Astrocyte (in vitro differentiated cells and primary cell): Measurements from ENCODE around the gene PLEKHA5.

ENCODE experiments used
- EZH2 ChIP-seq: IDR thresholded peaks from 2 replicates; pipeline ENCODE4 v1.6.1; 2012; ENCODE audit warnings: mild to moderate bottlenecking, low read length, inconsistent platforms; ENCODE audit not compliant: insufficient read depth
- TF ChIP-seq, protein P1 (sequence below): IDR thresholded peaks from 2 replicates; pipeline ENCODE4 v1.5.1; 2011; ENCODE audit warnings: low read depth, mild to moderate bottlenecking, inconsistent platforms, low read length, moderate library complexity; ENCODE audit not compliant: insufficient read depth

DNA sequence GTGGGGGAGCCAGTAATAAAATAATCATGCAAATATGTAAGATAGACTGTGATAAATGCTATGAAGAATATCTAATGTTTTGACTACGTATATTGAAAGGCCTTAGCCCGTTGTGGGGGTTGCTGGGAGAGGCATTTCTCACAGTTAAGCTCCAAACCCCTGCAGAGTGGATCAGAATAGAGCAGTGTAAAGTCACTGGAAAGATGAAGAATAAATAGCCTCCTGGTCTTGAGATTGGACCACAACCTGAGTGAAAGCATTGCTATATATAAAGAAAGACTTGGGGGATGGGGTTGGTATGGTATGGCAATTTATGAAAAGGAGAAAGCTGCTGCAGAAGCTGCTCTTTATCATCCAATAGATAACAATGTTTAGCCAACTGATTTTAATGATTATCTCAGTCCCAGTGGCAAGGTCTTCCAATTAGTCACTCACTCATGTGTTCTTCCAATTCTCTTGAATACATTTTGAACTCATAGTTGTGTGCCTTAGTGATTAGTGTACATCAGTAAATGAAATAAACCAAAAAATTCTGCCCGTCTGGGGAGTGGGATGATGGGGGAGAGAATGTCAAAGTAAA lies 10.2 kb downstream of the PLEKHA5 start:
- TF ChIP-seq, protein P1, sequence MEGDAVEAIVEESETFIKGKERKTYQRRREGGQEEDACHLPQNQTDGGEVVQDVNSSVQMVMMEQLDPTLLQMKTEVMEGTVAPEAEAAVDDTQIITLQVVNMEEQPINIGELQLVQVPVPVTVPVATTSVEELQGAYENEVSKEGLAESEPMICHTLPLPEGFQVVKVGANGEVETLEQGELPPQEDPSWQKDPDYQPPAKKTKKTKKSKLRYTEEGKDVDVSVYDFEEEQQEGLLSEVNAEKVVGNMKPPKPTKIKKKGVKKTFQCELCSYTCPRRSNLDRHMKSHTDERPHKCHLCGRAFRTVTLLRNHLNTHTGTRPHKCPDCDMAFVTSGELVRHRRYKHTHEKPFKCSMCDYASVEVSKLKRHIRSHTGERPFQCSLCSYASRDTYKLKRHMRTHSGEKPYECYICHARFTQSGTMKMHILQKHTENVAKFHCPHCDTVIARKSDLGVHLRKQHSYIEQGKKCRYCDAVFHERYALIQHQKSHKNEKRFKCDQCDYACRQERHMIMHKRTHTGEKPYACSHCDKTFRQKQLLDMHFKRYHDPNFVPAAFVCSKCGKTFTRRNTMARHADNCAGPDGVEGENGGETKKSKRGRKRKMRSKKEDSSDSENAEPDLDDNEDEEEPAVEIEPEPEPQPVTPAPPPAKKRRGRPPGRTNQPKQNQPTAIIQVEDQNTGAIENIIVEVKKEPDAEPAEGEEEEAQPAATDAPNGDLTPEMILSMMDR, result no peak
- no peak for TF ChIP-seq EZH2
